BJ (cell line): ENCODE measurements around the gene CX3CR1. TPM values are rescaled to one million over a fixed set of nuclear protein-coding genes. Genes with fewer than 3 reads are reported as not detected.

ENCODE experiments used
- CTCF ChIA-PET: fragments of 350-600 bp; formaldehyde crosslinking; extraction: SDS; loops from one replicate; lab custom pipeline; 2021; ENCODE audit warnings: antibody characterized with exemption, inconsistent platforms; lab: Yijun Ruan, JAX
- POLR2A ChIA-PET: fragments of 300-600 bp; sonication (Branson Sonifier 250); formaldehyde crosslinking; extraction: SDS; loops from one replicate; lab custom pipeline; 2021; ENCODE audit warnings: antibody characterized with exemption; lab: Charles Lee
- DNase-seq: peaks from one replicate; pipeline ENCODE4 v3.0.0-alpha.2; 2011; ENCODE audit warnings: low read depth
- H3K27me3 ChIP-seq: 2 replicates; pipeline ENCODE4 v1.6.0; 2011; ENCODE audit warnings: low read length; ENCODE audit not compliant: control insufficient read depth, insufficient read depth
- H3K36me3 ChIP-seq: 2 replicates; pipeline ENCODE4 v1.5.1; 2011; ENCODE audit warnings: low read length; ENCODE audit not compliant: control insufficient read depth, insufficient read depth
- H3K4me3 ChIP-seq: 2 replicates; pipeline ENCODE4 v1.5.1; 2011; ENCODE audit warnings: low read depth, mild to moderate bottlenecking, control low read depth, low read length
- CTCF ChIP-seq: IDR thresholded peaks from 2 replicates; pipeline ENCODE4 v1.5.1; 2011; ENCODE audit warnings: low read depth, mild to moderate bottlenecking, control low read depth, inconsistent platforms, low read length, moderate library complexity; ENCODE audit not compliant: insufficient read depth
- polyA plus RNA-seq: library from polyadenylated mRNA; depleted of rRNA; stranded (reverse); fragments of >200 nt; gene quantifications from 2 replicates; pipeline ENCODE4 v1.2.3, GENCODE V29; 2011

CX3CR1 gene
- polyA plus RNA-seq, 1 experiment: 0.45 TPM

DNA sequence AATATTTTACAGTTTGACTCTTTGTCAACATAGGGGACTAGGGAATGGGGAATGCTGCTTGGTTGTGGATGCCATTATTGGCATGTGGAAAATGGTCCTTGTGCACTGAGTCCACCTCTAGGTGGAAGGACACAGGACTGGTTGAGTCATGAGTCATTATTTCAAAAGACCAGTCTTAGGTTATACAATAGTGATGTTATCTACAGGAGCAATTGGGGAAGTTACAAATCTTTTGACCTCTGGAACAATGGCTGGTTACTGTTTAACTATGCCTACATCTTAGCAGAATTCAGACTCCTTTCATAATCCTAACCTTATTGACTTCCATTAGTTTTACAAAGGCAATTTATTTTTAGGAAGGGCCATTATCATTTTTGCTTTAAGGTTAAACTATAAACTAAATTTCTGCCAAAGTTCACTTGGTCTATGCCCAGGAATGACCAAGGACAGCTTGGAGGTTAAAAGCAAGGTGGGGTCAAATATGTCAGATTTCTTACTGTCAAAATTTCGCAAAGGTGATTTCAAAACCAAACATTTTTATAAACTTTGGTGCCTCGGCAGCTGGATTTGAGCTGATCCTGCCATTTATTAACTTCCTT is 37.8 kb upstream of the CX3CR1 start:
- ChIA-PET CTCF (interaction anchor here (1.3 kb wide), 1 partner anchor 26 kb away, joined by 4 read pairs; no protein-coding TSS in a partner anchor), POLR2A (no interaction called here)
- TF ChIP-seq CTCF: no peak
- Histone ChIP-seq H3K27me3 (no peaks in the 10 kb centered on the region), H3K4me3 (no peak overlapping the region), H3K36me3 (no peaks in the 10 kb centered on the region)
- DNase-seq: no peak

DNA sequence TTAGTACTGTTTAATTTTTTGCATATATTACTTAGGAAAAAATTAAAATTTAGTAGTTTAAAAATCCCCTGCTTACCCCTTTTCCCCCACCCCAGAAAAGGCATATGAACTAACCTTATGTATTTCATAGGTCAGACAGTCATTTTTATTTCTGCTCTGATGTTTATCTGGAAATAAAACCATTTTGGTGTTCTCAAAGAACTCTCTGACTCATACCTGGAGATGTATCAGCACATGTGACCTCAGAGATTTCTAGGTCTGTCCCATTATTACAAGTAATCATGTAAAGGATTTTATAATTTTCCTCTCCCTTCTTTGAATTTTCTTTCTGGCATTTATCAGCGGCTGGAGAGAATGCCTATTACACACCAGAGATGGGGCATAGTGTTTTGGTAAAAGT is 35.6 kb upstream of the CX3CR1 start:
- Histone ChIP-seq H3K4me3 (no peak overlapping the region), H3K36me3 (no peaks in the 10 kb centered on the region), H3K27me3 (no peaks in the 10 kb centered on the region)
- DNase-seq: no peak
- ChIA-PET POLR2A (no interaction called here), CTCF (no interaction called here)
- TF ChIP-seq CTCF: no peak

DNA sequence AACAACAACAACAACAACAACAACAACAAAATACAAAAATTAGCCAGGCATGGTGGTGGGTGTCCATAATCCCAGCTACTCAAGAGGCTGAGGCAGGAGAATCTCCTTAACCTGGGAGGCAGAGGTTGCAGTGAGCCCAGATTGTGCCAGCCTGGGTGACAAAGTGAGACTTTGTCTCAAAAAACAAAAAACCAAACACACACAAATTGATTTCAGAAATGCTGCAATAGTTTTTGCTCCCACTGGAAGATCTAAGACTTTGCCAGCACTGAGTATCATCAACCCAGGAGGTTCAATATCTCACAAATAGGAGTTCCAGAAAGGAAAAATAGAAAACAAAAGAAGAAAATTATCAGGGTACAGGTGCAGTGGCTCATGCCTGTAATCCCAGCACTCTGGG is 33.5 kb upstream of the CX3CR1 start:
- TF ChIP-seq CTCF: no peak
- H3K36me3 ChIP-seq: no peaks in the 10 kb centered on the region
- ChIA-PET CTCF (no interaction called here), POLR2A (no interaction called here)
- no peak for DNase-seq
- no peak overlapping the region for H3K4me3 ChIP-seq
- no peaks in the 10 kb centered on the region for H3K27me3 ChIP-seq

DNA sequence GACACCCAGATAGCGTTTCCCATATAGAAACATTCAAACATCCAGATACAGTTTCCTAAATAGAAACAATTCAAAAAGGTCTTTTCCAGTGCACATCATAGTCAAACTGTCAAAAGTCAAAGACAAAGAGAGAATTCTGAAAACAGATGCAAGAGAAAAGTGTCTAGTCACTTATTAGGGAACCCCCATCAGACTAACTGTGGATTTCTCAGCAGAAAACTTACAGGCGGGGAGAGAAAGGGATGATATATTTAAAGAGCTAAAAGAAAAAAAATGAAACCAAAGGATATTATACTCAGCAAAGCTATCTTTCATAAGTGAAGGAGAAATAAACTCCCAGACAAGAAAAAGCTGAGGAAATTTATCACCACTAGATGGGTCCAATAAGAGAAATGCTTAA is 22.3 kb upstream of the CX3CR1 start:
- Histone ChIP-seq H3K4me3 (no peak overlapping the region), H3K36me3 (no peaks in the 10 kb centered on the region), H3K27me3 (no peaks in the 10 kb centered on the region; the same call in 1 of the 2 replicates)
- CTCF ChIA-PET: interaction anchor here (1.6 kb wide), 1 partner anchor 14 kb away, joined by 5 read pairs; no protein-coding TSS in a partner anchor
- DNase-seq: no peak
- POLR2A ChIA-PET: no interaction called here
- no peak for TF ChIP-seq CTCF

DNA sequence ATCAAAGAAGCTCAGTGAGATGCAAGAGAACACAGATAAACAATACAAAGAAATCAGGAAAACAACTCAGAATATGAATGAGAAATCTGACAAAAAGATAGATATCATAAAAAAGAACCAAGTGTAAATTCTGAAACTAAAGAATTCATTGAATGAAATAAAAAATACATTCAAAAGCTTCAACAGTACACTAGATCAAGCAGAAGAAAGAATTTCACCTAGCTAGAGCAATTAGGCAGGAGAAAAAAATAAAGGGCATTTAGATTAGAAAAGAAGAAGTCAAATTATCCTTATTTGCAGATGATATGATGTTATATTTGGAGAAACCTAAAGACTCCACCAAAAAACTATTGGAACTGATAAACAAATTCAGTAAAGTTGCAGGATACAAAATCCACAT is 19.4 kb upstream of the CX3CR1 start:
- Histone ChIP-seq H3K36me3 (no peaks in the 10 kb centered on the region), H3K4me3 (no peak overlapping the region), H3K27me3 (no peaks in the 10 kb centered on the region; the same call in 1 of the 2 replicates)
- no peak for TF ChIP-seq CTCF
- ChIA-PET CTCF (interaction anchor here (0.6 kb wide), 1 partner anchor 11 kb away, joined by 3 read pairs; no protein-coding TSS in a partner anchor), POLR2A (no interaction called here)
- DNase-seq: no peak
